IPS-18c (cell line): ENCODE measurements around the gene PPP1R7.
"Not testable (repeated sequence)": the region's sequence is repeated elsewhere in the genome, so short reads cannot be mapped to it uniquely, and the experiment has no call there.

Experiments
- H3K4me3 ChIP-seq: 2 replicates; pipeline ENCODE4 v1.7.0; 2013; ENCODE audit warnings: low read depth, mild to moderate bottlenecking, low read length, moderate library complexity; ENCODE audit not compliant: insufficient read depth
- H3K9me3 ChIP-seq: one replicate; pipeline ENCODE4 v1.6.1; 2013; ENCODE audit warnings: mild to moderate bottlenecking, low read length, moderate library complexity; ENCODE audit not compliant: control insufficient read depth, insufficient read depth

PPP1R7 gene, protein sequence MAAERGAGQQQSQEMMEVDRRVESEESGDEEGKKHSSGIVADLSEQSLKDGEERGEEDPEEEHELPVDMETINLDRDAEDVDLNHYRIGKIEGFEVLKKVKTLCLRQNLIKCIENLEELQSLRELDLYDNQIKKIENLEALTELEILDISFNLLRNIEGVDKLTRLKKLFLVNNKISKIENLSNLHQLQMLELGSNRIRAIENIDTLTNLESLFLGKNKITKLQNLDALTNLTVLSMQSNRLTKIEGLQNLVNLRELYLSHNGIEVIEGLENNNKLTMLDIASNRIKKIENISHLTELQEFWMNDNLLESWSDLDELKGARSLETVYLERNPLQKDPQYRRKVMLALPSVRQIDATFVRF

DNA sequence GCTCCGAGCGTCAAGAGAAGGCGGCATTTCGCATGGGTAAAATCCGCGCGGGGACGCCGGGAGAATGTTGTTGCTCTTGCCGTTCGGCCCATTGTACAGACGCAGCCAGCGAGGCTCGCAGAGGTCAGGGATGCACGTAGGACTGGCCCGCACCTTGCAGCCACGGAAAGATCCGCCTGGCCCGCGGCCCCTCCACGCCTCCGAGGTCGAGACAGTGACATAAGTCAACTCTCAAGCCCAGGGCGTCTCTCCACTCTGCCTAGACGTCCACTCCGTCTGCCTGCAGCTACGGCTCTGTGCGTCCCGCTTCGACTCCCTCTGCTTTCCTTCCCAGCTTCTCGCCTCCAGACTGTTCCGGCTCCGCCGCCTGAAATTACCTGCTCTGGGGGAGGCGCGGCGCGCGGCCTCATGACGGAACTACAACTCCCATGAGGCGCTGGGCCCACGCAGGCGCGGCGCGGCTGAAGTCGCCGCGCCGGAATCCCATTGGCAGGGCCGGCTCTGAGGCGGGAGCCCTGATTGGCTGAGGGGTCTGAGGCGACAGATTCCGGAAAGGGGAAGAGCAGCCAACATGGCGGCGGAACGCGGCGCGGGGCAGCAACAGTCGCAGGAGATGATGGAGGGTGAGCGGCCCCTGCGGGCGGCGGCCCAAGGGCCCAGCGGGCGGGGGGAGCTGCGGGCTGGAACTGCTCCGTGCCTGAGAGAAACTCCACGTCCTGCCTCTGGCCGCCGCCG is at the start of gene PPP1R7:
TSS of gene PPP1R7 (plus strand) at position 543 of the 735 bp plus-strand sequence. CDS start at position 572, 29 bp downstream.
- Histone ChIP-seq H3K9me3 (no peaks in the 10 kb centered on the region), H3K4me3 (peak within 1 kb of the TSS; percentile 82)

DNA sequence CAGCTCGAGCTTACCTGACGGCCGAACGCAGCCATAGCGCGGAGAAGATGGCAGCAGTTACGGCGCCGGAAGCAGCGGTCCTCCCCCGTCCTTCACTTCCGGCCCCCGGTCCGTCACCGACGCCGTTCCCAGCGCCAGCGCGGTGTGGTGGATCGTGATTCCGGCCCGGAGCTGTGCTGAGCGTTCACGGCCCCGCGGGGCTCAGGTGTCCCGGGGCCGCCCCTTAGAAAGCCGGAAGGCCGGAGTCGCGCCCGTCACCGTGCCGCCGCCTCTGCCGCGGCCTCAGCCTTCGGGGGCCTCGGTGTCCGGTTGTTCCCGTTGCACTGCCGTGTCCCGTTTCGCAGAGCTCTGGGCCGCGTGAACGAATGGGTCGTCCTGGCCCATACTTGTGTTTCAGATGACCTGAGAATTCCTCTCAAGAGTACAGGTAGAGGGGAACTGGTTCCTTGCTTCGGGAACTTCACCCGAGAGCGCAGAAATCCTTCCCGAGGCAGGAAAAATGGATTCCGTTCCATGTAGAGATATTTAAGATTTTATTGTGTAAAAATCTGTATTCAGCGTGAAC is 47.9 kb upstream of the PPP1R7 start, which contains the start of gene MTERF4:
TSS of gene MTERF4 (minus strand) at position 49 of the 565 bp plus-strand sequence. CDS start at position 35, 14 bp downstream.
- Histone ChIP-seq H3K4me3 (peak within 1 kb of the TSS; percentile 93), H3K9me3 (no peaks in the 10 kb centered on the region)

- peak overlapping the region; percentile 93 for H3K4me3 ChIP-seq
- no peaks in the 10 kb centered on the region for H3K9me3 ChIP-seq
Measured at GRCh38 chr2:241103176-241103595, 47.1 kb upstream of the PPP1R7 start.

DNA sequence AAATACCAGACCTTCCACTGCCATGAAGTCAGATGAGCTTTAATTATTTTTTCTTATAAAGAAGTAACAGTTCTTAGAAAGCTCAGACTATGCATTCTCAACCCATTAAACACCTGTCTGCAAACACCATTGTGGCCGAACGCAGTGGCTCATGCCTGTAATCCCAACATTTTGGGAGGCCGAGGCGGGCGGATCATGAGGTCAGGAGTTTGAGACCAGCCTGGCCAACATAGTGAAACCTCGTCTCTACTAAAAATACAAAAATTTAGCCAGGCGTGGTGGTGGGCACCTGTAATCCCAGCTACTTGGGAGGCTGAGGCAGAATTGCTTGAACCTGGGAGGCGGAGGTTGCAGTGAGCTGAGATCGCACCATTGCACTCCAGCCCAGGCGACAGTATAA is 45.7 kb upstream of the PPP1R7 start:
- H3K9me3 ChIP-seq, H3K4me3 ChIP-seq: not testable (repeated sequence)

- Histone ChIP-seq H3K4me3 (no peak overlapping the region), H3K9me3 (no peaks in the 10 kb centered on the region)
Measured at GRCh38 chr2:241105641-241106040, 44.6 kb upstream of the PPP1R7 start.

- H3K4me3 ChIP-seq = no peak overlapping the region
- no peaks in the 10 kb centered on the region for H3K9me3 ChIP-seq
Measured at GRCh38 chr2:241107031-241107783, 43.1 kb upstream of the PPP1R7 start.

GRCh38 chr2:241108271-241109209 is 41.7 kb upstream of the PPP1R7 start:
- Histone ChIP-seq H3K4me3 (no peak overlapping the region), H3K9me3 (no peaks in the 10 kb centered on the region)

- no peak overlapping the region for H3K4me3 ChIP-seq
- no peaks in the 10 kb centered on the region for H3K9me3 ChIP-seq
Measured at GRCh38 chr2:241109210-241110088, 40.8 kb upstream of the PPP1R7 start.

DNA sequence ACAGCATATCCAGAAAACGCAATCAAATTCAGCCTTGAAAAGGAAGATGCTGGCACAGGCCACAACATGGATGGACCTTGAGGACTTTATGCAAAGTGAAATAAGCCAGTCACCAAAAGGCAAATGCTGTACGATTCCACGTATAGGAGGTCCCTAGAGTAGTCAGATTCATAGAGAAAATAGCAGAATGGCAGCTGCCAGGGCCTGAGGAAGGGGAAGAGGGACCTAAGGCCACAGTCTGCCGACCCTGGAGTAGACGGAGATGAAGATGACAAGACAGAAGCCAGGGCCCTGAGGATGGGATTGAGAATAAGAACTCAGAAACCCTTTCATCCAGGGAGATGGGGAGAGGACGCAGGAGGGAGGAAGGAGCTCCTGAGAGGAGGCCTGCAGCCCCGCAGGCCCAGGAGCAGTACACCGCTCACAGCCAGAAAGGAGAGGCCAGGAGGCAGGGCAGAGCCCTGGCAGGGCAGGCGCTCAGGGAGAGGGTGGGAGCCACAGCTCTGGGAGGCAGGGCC is 40.1 kb upstream of the PPP1R7 start:
- H3K4me3 ChIP-seq = no peak overlapping the region
- H3K9me3 ChIP-seq = no peaks in the 10 kb centered on the region

DNA sequence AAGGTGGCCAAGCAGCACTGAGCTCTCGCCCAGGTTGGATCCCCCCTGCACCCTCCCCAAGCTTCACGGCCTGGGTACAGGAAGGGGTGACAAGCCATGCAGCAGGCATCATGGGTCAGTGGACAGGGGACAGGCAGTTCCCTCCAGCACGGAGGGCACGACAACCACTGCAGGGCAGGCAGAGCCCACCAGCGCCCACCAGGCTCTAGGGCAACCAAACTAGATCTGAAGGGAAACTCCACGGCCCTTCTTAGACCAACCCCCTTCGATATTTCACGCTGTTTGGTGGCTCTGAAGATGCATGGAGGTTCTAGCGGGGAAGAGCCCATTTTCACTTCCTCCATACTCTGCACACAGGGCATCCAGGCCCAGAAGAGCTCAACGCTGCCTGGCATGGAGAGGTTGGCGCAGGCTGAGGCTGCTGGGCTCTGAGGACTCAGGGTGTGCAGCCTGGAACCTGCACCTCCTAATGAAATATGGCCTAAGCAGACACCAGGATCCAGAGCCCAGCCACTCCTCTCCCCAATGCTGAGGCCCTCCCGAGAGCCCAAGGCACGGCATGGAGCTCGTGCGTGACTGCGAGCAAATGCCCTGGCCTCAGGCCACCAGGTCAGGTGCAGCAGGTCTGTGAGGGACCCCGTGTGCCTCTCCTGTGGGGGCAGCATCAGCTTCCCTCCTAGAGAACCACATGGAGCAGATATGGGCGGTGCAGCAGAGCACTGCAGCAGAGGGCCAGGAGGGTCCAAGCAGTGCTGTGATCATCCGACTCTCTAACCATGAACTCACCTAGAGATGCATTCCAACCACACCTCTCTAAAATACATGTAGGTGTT is 39.4 kb upstream of the PPP1R7 start:
- H3K4me3 ChIP-seq = no peak overlapping the region
- H3K9me3 ChIP-seq = no peaks in the 10 kb centered on the region

GRCh38 chr2:241111440-241111805 is 38.8 kb upstream of the PPP1R7 start:
- no peak overlapping the region for H3K4me3 ChIP-seq
- H3K9me3 ChIP-seq = no peaks in the 10 kb centered on the region

GRCh38 chr2:241112046-241112445 is 38.2 kb upstream of the PPP1R7 start:
- Histone ChIP-seq H3K9me3 (no peaks in the 10 kb centered on the region), H3K4me3 (no peak overlapping the region)

DNA sequence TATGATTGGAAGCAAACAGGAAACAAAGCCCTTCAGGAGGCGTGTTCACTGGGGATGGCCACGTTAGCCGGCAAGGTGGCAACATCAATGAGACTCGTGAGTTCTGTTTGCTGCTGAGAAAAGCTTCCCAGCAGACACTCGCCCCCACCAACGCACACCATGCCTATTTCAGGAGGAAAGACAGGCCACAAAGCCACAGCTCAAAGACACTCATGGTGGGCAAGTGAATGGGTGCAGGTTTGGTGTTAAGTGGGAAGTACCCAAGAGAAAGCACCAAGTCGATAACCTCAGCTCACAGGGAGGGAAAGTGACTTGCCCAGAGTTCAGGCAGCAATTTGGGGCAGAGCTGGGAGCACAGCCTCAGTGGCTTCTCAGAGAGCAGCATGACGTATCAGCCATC is 37.7 kb upstream of the PPP1R7 start:
- Histone ChIP-seq H3K4me3 (no peak overlapping the region), H3K9me3 (no peaks in the 10 kb centered on the region)

GRCh38 chr2:241114836-241115235 is 35.4 kb upstream of the PPP1R7 start:
- no peak overlapping the region for H3K4me3 ChIP-seq
- no peaks in the 10 kb centered on the region for H3K9me3 ChIP-seq

- no peak overlapping the region for H3K4me3 ChIP-seq
- H3K9me3 ChIP-seq = no peaks in the 10 kb centered on the region
Measured at GRCh38 chr2:241115361-241115760, 34.9 kb upstream of the PPP1R7 start.
